B cell (primary cell): ENCODE results near the gene BAHCC1. TPM values are rescaled to one million over a fixed set of nuclear protein-coding genes. Genes with fewer than 3 reads are reported as not detected.
A peak's percentile ranks its signal among the peaks of the same experiment; 100 is the strongest.

Source experiments
- ATAC-seq: fragments of 200-7000 bp; cut with Tn5 transposase; one replicate; pipeline ENCODE4 v1.10.0; 2021; ENCODE audit warnings: low read depth, mild to moderate bottlenecking, moderate number of reproducible peaks, moderate library complexity
- CTCF ChIA-PET: fragments of 350-600 bp; sonication (Branson Sonifier 250); formaldehyde crosslinking; loops from one replicate; lab custom pipeline; 2021; ENCODE audit warnings: antibody characterized with exemption, inconsistent platforms; lab: Charles Lee
- POLR2A ChIA-PET: fragments of 350-600 bp; sonication (Branson Sonifier 250); formaldehyde crosslinking; loops from one replicate; lab custom pipeline; 2021; ENCODE audit warnings: antibody characterized with exemption; lab: Charles Lee
- DNase-seq: peaks from one replicate; pipeline ENCODE4 v3.0.0; 2013
- H2AFZ ChIP-seq: 2 replicates; pipeline ENCODE4 v1.6.1; 2012; ENCODE audit warnings: mild to moderate bottlenecking, low read depth, low read length; ENCODE audit not compliant: insufficient read depth, poor library complexity, severe bottlenecking
- H3K27ac ChIP-seq, 2 donors: 1 replicate in 1 of 2; 2 replicates in 1 of 2; pipeline ENCODE4 v1.5.1; 2012 to 2013; ENCODE audit warnings: low read length in 2 of 2, mild to moderate bottlenecking in 2 of 2, moderate library complexity in 1 of 2
- H3K27me3 ChIP-seq, 4 experiments: fragments of 200-600 bp in 1 of 4; sonication (generic) in 1 of 4; replicated peaks in 1 of 4; 1 replicate in 2 of 4; 2 replicates in 2 of 4; pipeline versions ENCODE4 v1.6.1 to v1.7.0; 2013 to 2016; ENCODE audit warnings: low read length in 3 of 4, mild to moderate bottlenecking in 2 of 4, mixed read lengths in 1 of 4, moderate library complexity in 1 of 4; ENCODE audit not compliant: insufficient read depth in 4 of 4, control insufficient read depth in 3 of 4; ENCODE audit errors: control extremely low read depth in 1 of 4
- H3K36me3 ChIP-seq, 2 experiments: replicated peaks in 1 of 2; 1 replicate in 1 of 2; 2 replicates in 1 of 2; pipeline versions ENCODE4 v1.6.1 to v1.7.1; 2013; ENCODE audit warnings: low read length in 1 of 2; ENCODE audit not compliant: insufficient read depth in 2 of 2, control insufficient read depth in 1 of 2; ENCODE audit errors: control extremely low read depth in 1 of 2, extremely low read depth in 1 of 2
- H3K4me1 ChIP-seq, 2 donors: fragments of 200-600 bp in 1 of 2; sonication (generic) in 1 of 2; 1 replicate in 1 of 2; 2 replicates in 1 of 2; pipeline versions ENCODE4 v1.5.1 to v1.6.1; 2013 to 2017; ENCODE audit warnings: low read length in 2 of 2; ENCODE audit not compliant: control insufficient read depth in 2 of 2, insufficient read depth in 2 of 2
- H3K4me2 ChIP-seq: replicated peaks from 2 replicates; pipeline ENCODE3; 2012; ENCODE audit warnings: mild to moderate bottlenecking, low read depth, low read length; ENCODE audit not compliant: poor library complexity, severe bottlenecking
- H3K4me3 ChIP-seq, 5 experiments: fragments of 200-600 bp in 1 of 5; sonication (generic) in 1 of 5; 1 replicate in 3 of 5; 2 replicates in 2 of 5; pipeline versions ENCODE4 v1.5.1 to v1.7.0; 2011 to 2016; ENCODE audit warnings: low read length in 4 of 5, mild to moderate bottlenecking in 4 of 5, low read depth in 2 of 5, control low read depth in 1 of 5, moderate library complexity in 1 of 5; ENCODE audit not compliant: insufficient read depth in 1 of 5; ENCODE audit errors: control extremely low read depth in 1 of 5, extremely low read depth in 1 of 5
- H3K79me2 ChIP-seq: fragments of 200-600 bp; sonication (generic); one replicate; pipeline ENCODE4 v1.6.0; 2016; ENCODE audit warnings: low read length; ENCODE audit not compliant: control insufficient read depth, insufficient read depth
- H3K9ac ChIP-seq: fragments of 200-600 bp; sonication (generic); 2 replicates; pipeline ENCODE4 v1.6.1; 2017; ENCODE audit warnings: mild to moderate bottlenecking, low read length, moderate library complexity
- H3K9me3 ChIP-seq, 3 donors: one replicate each; pipeline versions ENCODE4 v1.6.1 to v1.7.1; 2013; ENCODE audit warnings: low read length in 2 of 3; ENCODE audit not compliant: control insufficient read depth in 2 of 3, insufficient read depth in 1 of 3; ENCODE audit errors: control extremely low read depth in 1 of 3
- H4K20me1 ChIP-seq: 2 replicates; pipeline ENCODE4 v1.6.0; 2012; ENCODE audit warnings: mild to moderate bottlenecking, low read length; ENCODE audit not compliant: insufficient read depth, control insufficient read depth, poor library complexity, severe bottlenecking
- H3K27ac Mint-ChIP-seq: one replicate; pipeline ENCODE4 v1.8.0; 2021; ENCODE audit warnings: mixed read lengths
- H3K27me3 Mint-ChIP-seq: one replicate; pipeline ENCODE4 v1.8.0; 2021; ENCODE audit warnings: mixed read lengths
- H3K4me1 Mint-ChIP-seq: one replicate; pipeline ENCODE4 v1.8.0; 2021; ENCODE audit warnings: mixed read lengths
- H3K4me3 Mint-ChIP-seq: one replicate; pipeline ENCODE4 v1.8.0; 2021; ENCODE audit warnings: mixed read lengths
- H3K9me3 Mint-ChIP-seq: one replicate; pipeline ENCODE4 v1.8.0; 2022; ENCODE audit warnings: mixed read lengths; ENCODE audit not compliant: insufficient read depth
- EZH2 ChIP-seq: IDR thresholded peaks from 2 replicates; pipeline ENCODE4 v1.6.1; 2012; ENCODE audit warnings: borderline replicate concordance, low read depth, mild to moderate bottlenecking, moderate library complexity, low read length; ENCODE audit not compliant: insufficient read depth, poor library complexity, severe bottlenecking
- WGBS: methylation state at CpG from one replicate; pipeline ENCODE4 v1.1.5; 2013; ENCODE audit warnings: missing lambda C conversion rate; ENCODE audit not compliant: insufficient coverage; 5-methylcytosine and 5-hydroxymethylcytosine counted together
- intact Hi-C: fragments of 100-400 bp; cut with micrococcal nuclease; formaldehyde crosslinking; loops from one replicate; pipeline ENCODE4 v1.10.0; 2022
- polyA plus RNA-seq: library from polyadenylated mRNA; depleted of rRNA; stranded (reverse); fragments of >200 nt; gene quantifications from 2 replicates; pipeline ENCODE4 v1.2.3, GENCODE V29; 2012
- total RNA-seq, 2 donors: library from RNA; stranded (reverse); fragments of 120-200 nt in 1 of 2; gene quantifications; 1 replicate in 1 of 2; 2 replicates in 1 of 2; pipeline versions ENCODE4 v1.2.3 to v1.2.4, GENCODE V29; 2013 to 2022
- TF ChIP-seq, protein P1 (sequence below): fragments of 200-600 bp; IDR thresholded peaks from one replicate; pipeline ENCODE4 v1.8.0; 2022; ENCODE audit warnings: antibody characterized with exemption, mild to moderate bottlenecking

BAHCC1 gene
- total and polyA plus RNA-seq, 2 donors (not counting 1 experiment from before 2014, with no cell fraction given), result 0.12 to 0.48 TPM

DNA sequence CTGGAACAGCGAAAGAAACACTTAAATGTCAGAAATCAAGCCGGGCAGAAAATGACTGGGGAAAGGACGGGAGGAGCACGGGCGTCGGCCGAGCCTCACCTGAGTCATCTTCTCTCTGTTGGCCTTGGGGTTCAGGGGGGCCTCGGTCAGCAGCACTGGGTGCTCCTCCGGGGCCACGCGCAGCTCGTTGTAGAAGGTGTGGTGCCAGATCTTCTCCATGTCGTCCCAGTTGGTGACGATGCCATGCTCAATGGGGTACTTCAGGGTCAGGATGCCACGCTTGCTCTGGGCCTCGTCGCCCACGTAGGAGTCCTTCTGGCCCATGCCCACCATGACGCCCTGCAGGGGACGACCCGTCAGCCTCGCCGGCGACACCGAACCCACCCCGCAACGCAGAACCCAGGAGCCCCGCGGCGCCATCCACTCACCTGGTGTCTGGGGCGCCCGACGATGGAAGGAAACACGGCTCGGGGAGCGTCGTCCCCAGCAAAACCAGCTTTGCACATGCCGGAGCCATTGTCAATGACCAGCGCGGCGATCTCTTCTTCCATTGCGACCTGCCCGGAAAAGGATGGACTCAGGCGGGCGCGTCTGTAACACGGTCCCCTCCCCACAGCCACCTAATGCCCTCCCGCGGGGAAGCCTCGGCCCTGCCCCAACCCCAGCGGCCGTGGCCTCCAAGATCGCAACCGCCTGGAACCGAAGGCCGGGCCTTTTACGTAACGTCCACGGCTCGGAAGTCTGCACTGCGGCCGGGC lies 116.7 kb downstream of the BAHCC1 start:
- DNase-seq (peak; percentile 71), ATAC-seq (peak; percentile 1)
- Histone ChIP-seq H3K9me3 (no peaks in the 10 kb centered on the region), H2AFZ (no peak overlapping the region), H3K27me3 (no peaks in the 10 kb centered on the region), H3K36me3 (peaks cover 0 to 42% of the 10 kb centered on the region in 2 experiments), H4K20me1 (peaks cover 44% of the 10 kb centered on the region), H3K79me2 (peaks cover 59% of the 10 kb centered on the region), H3K27ac (peak overlapping the region; percentile 34 to 81), H3K4me3 (peak overlapping the region; percentile 71 to 96 (median 86)), H3K4me2 (peak overlapping the region; percentile 99), H3K9ac (peak overlapping the region; percentile 93), H3K4me1 (peaks cover 41 to 61% of the 10 kb centered on the region in 2 donors)
- no peaks in the 10 kb centered on the region for H3K27me3 Mint-ChIP-seq
- intact Hi-C loops, result loop anchor here (1.0 to 10.0 kb wide), 6 partner anchors 29 to 1715 kb away; partner anchors contain the start of genes CBX8, SLC25A10 and SLC38A10
- H3K4me1 Mint-ChIP-seq, result peaks cover 62% of the 10 kb centered on the region
- H3K9me3 Mint-ChIP-seq, result no peaks in the 10 kb centered on the region
- WGBS, result under 1% methylated on average over 62 of the region's 62 CpGs
- TF ChIP-seq EZH2, result no peak
- TF ChIP-seq, protein P1, sequence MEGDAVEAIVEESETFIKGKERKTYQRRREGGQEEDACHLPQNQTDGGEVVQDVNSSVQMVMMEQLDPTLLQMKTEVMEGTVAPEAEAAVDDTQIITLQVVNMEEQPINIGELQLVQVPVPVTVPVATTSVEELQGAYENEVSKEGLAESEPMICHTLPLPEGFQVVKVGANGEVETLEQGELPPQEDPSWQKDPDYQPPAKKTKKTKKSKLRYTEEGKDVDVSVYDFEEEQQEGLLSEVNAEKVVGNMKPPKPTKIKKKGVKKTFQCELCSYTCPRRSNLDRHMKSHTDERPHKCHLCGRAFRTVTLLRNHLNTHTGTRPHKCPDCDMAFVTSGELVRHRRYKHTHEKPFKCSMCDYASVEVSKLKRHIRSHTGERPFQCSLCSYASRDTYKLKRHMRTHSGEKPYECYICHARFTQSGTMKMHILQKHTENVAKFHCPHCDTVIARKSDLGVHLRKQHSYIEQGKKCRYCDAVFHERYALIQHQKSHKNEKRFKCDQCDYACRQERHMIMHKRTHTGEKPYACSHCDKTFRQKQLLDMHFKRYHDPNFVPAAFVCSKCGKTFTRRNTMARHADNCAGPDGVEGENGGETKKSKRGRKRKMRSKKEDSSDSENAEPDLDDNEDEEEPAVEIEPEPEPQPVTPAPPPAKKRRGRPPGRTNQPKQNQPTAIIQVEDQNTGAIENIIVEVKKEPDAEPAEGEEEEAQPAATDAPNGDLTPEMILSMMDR, result no peak
- H3K4me3 Mint-ChIP-seq, result peak overlapping the region; percentile 97
- ChIA-PET CTCF (interaction anchor here (1.3 to 2.1 kb wide), 10 partner anchors 11 to 259 kb away, joined by 3 to 8 read pairs (median 6); partner anchors contain the start of genes BAHCC1 and FAAP100), POLR2A (interaction anchor here (0.6 to 2.6 kb wide), 7 partner anchors 24 to 166 kb away, joined by 3 to 10 read pairs (median 3); partner anchors contain the start of gene BAHCC1)
- peak overlapping the region; percentile 94 for H3K27ac Mint-ChIP-seq
